Superior temporal gyrus (tissue), 1 donor: Measurements from ENCODE around the gene PRICKLE4.

Experiments
- DNase-seq: peaks from one replicate; pipeline ENCODE4 v3.0.0-alpha.2; 2016; ENCODE audit errors: extremely low spot score

The PRICKLE4 gene

GRCh38 chr6:41771058-41771983 lies 9.3 kb upstream of the PRICKLE4 start:
- DNase-seq, result no peak

- no peak for DNase-seq
Observed at GRCh38 chr6:41774841-41775240, 5.7 kb upstream of the PRICKLE4 start.

GRCh38 chr6:41775293-41775882 lies 5.2 kb upstream of the PRICKLE4 start:
- no peak for DNase-seq

- DNase-seq, result no peak
Observed at GRCh38 chr6:41777551-41778285, 2.9 kb upstream of the PRICKLE4 start.

GRCh38 chr6:41778895-41779294 lies 1.7 kb upstream of the PRICKLE4 start:
- DNase-seq, result no peak

GRCh38 chr6:41779336-41779735 lies 1.2 kb upstream of the PRICKLE4 start:
- no peak for DNase-seq

- peak; percentile 99 for DNase-seq
Observed at GRCh38 chr6:41779788-41780550, 613 bp upstream of the PRICKLE4 start, which contains the start of gene FRS3. Gene FRS3, minus strand, starts transcription at chr6:41779900. Its CDS starts 2,913 bp downstream, at chr6:41776987.

- DNase-seq, result no peak
Observed at GRCh38 chr6:41781366-41781730, 766 bp downstream of the PRICKLE4 start.

- no peak for DNase-seq
Observed at GRCh38 chr6:41783106-41783780, 2.7 kb downstream of the PRICKLE4 start.

GRCh38 chr6:41784581-41785171 lies 4.1 kb downstream of the PRICKLE4 start:
- no peak for DNase-seq

GRCh38 chr6:41785254-41785653 lies 4.7 kb downstream of the PRICKLE4 start:
- no peak for DNase-seq

GRCh38 chr6:41785689-41786450 lies 5.3 kb downstream of the PRICKLE4 start:
- no peak for DNase-seq

GRCh38 chr6:41786451-41787218 lies 6.1 kb downstream of the PRICKLE4 start:
- peak; percentile 88 for DNase-seq

- DNase-seq, result peak; percentile 97
Observed at GRCh38 chr6:41787219-41787917, 6.8 kb downstream of the PRICKLE4 start, which contains the start of gene TOMM6. Gene TOMM6, plus strand, starts transcription at chr6:41787694. Its CDS starts 4 bp downstream, at chr6:41787698.

- no peak for DNase-seq
Observed at GRCh38 chr6:41789390-41789724, 8.8 kb downstream of the PRICKLE4 start.

- no peak for DNase-seq
Observed at GRCh38 chr6:41790045-41790444, 9.5 kb downstream of the PRICKLE4 start.

GRCh38 chr6:41791305-41791704 lies 10.7 kb downstream of the PRICKLE4 start:
- DNase-seq, result no peak

- no peak for DNase-seq
Observed at GRCh38 chr6:41791984-41792383, 11.4 kb downstream of the PRICKLE4 start.

GRCh38 chr6:41796474-41796873 lies 15.9 kb downstream of the PRICKLE4 start:
- no peak for DNase-seq
